Hepatocyte (in vitro differentiated cells): ENCODE data around the gene CCDC27.

ENCODE experiments used
- CTCF ChIP-seq: fragments of 200-600 bp; sonication (generic); IDR thresholded peaks from 2 replicates; pipeline ENCODE4 v1.5.1; 2016; ENCODE audit warnings: antibody characterized with exemption, mild to moderate bottlenecking; ENCODE audit not compliant: poor library complexity
- EZH2 ChIP-seq: fragments of 200-600 bp; sonication (generic); IDR thresholded peaks from 2 replicates; pipeline ENCODE4 v1.6.1; 2016; ENCODE audit warnings: antibody characterized with exemption, mild to moderate bottlenecking, borderline replicate concordance

GRCh38 chr1:3749512-3749911, 2.7 kb upstream of the CCDC27 start:
- TF ChIP-seq CTCF (no peak), EZH2 (no peak)
